ENCODE measurements around the gene NPHP4. TPM values are rescaled to one million over a fixed set of nuclear protein-coding genes. Genes with fewer than 3 reads are reported as not detected.

The NPHP4 gene
- polyA plus RNA-seq, 3 donors from 2014 or later: 0.59 to 1.4 (median 1.00) TPM

- Mint-ChIP-seq H3K9me3 (no peaks in the 10 kb centered on the region), H3K4me3 (no peak overlapping the region), H3K36me3 (peaks cover 0 to 10% (median 4%) of the 10 kb centered on the region in 3 donors), H3K27me3 (ENCODE audit: low read depth in 3 of 3) (peaks cover 0 to 2% (median 0%) of the 10 kb centered on the region in 3 donors), H3K27ac (no peak overlapping the region), H3K4me1 (peaks cover 0 to under 1% of the 10 kb centered on the region in 2 donors)
- DNase-seq: no peak
These were observed 71.1 kb downstream of the NPHP4 start for GRCh38 chr1:5921129-5921528.

- Mint-ChIP-seq H3K36me3 (peaks cover 0 to 10% (median 4%) of the 10 kb centered on the region in 3 donors), H3K4me1 (peaks cover 4 to 6% of the 10 kb centered on the region in 2 donors), H3K27me3 (ENCODE audit: low read depth in 3 of 3) (peaks cover 0 to 2% (median 0%) of the 10 kb centered on the region in 3 donors), H3K9me3 (no peaks in the 10 kb centered on the region), H3K4me3 (no peak overlapping the region), H3K27ac (no peak overlapping the region)
- no peak for DNase-seq
These were observed 72.0 kb downstream of the NPHP4 start for GRCh38 chr1:5920201-5920600.

DNA sequence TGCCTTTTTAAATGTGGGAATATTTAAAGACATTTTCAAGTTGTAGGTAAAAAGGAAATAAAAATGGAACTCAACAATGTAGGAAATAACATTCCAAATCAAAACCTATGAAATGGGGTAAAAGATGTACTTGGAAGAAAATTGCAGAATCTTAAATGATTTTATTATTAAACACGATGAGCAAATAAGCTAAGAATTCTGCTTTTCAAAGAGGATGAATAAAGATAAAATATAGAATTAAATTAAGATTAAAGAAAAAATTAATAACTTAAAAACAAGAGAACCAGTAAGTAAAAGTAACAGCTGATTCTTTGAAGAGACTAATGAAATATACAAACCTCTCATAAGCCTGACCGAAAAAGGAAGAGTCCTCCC lies 74.0 kb downstream of the NPHP4 start:
- H3K4me1 Mint-ChIP-seq: peaks cover 4 to 6% of the 10 kb centered on the region in 2 donors
- no peaks in the 10 kb centered on the region for H3K9me3 Mint-ChIP-seq
- no peak overlapping the region for H3K4me3 Mint-ChIP-seq
- peaks cover 0 to 4% (median 3%) of the 10 kb centered on the region in 3 donors for H3K36me3 Mint-ChIP-seq
- no peak for DNase-seq
- no peak overlapping the region for H3K27ac Mint-ChIP-seq
- H3K27me3 Mint-ChIP-seq (ENCODE audit: low read depth in 3 of 3): peaks cover 0 to 2% (median 0%) of the 10 kb centered on the region in 3 donors

DNA sequence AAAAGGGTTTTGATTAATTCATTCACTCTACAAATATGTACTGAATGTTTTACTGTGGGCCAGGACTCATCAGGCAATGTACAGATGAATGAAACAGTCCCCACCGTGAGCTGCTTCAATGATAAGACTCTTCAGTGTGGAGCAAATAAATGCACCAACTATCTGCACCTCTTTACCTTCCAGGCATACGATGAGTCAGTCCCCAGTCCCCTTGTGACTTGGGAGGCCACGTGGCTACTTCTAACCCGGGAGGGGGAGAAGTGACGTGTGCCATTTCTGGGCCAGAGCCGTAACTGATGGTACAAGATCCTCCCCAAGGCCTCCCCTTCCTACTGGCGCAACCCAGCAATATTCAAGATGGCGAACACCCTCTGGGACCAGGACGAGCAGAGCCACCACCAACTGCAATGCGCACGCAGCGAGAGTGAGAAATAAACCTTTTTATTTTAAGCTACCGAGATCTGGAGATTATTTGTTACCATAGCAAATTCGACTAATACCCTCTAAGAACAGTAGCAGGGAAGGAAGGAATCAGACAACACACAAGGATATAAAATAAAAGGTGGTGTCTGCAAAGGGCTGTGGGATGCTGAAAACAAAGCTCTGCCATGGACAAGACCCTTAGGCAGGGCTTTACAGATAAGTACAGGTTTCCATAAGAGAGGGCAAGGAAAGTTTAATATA lies 74.5 kb downstream of the NPHP4 start:
- Mint-ChIP-seq H3K4me1 (peaks cover 4 to 6% of the 10 kb centered on the region in 2 donors), H3K27ac (no peak overlapping the region), H3K36me3 (peaks cover 0 to 4% (median 0%) of the 10 kb centered on the region in 3 donors), H3K4me3 (no peak overlapping the region), H3K9me3 (no peaks in the 10 kb centered on the region), H3K27me3 (ENCODE audit: low read depth in 3 of 3) (peaks cover 0 to 2% (median 0%) of the 10 kb centered on the region in 3 donors)
- DNase-seq: no peak

DNA sequence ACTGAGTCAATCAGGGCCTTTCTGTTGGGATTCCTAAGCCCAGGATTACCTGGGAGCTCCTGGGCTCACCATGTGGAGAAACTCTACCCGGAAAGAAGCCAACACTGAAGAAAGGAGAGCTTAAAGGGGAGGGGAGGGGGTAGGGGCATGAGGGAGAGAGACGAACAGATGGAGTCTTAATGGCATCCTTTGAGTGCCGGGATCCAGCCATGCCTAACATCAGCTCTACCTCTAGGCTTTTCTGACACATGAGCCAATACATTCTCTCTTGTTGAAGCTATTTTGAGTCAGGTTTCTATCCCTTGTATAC lies 75.0 kb downstream of the NPHP4 start:
- Mint-ChIP-seq H3K9me3 (no peaks in the 10 kb centered on the region), H3K4me1 (peaks cover 4 to 6% of the 10 kb centered on the region in 2 donors), H3K36me3 (peaks cover 0 to 4% (median 0%) of the 10 kb centered on the region in 3 donors), H3K27me3 (ENCODE audit: low read depth in 3 of 3) (peaks cover 0 to 2% (median 0%) of the 10 kb centered on the region in 3 donors), H3K4me3 (no peak overlapping the region), H3K27ac (no peak overlapping the region)
- no peak for DNase-seq

GRCh38 chr1:5916572-5917280 lies 75.5 kb downstream of the NPHP4 start:
- H3K4me1 Mint-ChIP-seq: peaks cover 4 to 6% of the 10 kb centered on the region in 2 donors
- no peak overlapping the region for H3K27ac Mint-ChIP-seq
- H3K4me3 Mint-ChIP-seq: no peak overlapping the region

DNA sequence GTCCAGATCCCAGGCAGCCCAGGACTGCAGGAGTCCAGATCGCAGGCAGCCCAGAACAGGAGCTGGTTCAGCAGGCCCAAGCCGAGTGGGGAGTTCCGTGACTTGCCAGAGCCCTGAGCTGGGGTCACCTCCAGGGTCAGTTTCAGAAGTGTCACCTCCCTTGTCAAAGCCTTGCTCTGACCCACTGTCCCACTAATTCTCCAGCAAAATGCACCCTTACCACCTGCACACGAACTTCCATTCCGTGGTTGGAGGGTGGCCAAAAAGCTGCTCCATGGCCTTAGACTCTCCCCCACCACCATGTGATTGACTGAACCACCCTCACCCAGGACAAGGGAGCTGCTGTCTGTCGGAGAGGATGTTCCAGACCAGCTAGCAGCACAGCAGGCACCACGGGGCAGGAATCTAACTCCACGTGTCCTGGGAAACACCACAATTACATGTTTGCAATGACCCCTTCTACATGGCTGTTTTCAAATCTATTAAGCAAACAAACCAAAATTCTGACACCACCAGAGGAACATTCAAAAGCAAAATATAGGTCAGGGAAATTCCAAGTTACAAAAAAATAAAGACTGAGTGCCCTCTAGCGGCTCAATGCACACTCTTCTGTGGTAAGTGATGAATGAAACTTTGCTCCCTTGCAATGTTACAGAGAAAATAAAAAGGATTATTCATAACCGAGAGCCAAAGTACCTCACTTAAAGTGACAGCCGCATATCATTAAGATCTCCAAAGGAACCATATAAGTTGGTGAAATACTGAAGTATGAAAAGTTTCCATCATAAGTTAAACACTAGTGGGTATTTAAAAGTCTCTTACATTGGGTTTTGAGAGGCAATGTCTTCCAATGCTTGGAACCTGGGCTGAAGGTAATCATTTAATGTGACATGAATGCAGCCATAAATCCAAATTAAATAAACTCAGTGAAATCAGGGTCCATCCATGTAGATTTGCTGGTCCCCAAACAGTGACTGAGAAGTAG lies 76.3 kb downstream of the NPHP4 start:
- Mint-ChIP-seq H3K27me3 (ENCODE audit: low read depth in 3 of 3) (peaks cover 0 to 2% (median 0%) of the 10 kb centered on the region in 3 donors), H3K27ac (no peak overlapping the region), H3K4me3 (no peak overlapping the region), H3K36me3 (peaks cover 0 to 4% (median 0%) of the 10 kb centered on the region in 3 donors), H3K4me1 (peaks cover 4 to 6% of the 10 kb centered on the region in 2 donors), H3K9me3 (no peaks in the 10 kb centered on the region)
- DNase-seq: peak in 2 of 3 donors; percentile 4 to 7

More at GRCh38 chr1:5916572-5917280, 75.5 kb downstream of the NPHP4 start:
- H3K9me3 Mint-ChIP-seq: no peaks in the 10 kb centered on the region
- H3K36me3 Mint-ChIP-seq: peaks cover 0 to 4% (median 0%) of the 10 kb centered on the region in 3 donors
- H3K27me3 Mint-ChIP-seq (ENCODE audit: low read depth in 3 of 3): peaks cover 0 to 2% (median 0%) of the 10 kb centered on the region in 3 donors
- no peak for DNase-seq

DNA sequence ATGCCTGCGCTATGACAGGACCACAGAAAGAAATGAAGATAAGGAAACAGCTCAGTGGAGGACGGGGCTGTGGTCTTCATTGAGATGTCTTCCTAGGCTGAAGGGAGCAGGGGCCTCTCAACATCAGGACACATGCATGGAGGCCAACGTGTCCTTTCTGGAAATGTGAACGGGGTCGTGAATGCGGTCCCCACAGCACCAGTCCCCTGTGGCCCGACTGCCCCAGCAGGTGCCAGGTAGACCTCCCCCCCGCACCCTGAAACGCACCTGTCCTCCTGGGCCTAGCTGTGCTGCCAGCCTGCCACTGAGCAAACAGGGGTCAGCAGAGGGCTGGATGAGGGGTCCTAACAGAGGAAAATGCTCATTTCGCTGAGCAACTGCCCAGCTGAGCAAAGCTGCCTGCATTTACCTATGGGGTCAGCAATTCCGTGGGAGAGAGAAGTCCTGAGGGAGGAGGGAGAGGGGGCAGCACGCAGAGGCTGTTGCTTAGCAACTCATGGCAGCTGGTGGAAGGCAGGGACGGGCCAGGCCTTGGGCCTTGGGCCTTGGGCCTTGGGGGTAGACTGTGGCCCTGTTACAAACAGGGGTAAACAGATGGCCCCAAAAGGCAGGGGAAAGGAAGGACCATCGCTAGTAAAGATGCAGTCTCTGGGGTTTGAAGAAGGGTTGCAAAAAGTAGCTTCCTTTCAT lies 77.4 kb downstream of the NPHP4 start:
- no peak for DNase-seq
- H3K27me3 Mint-ChIP-seq (ENCODE audit: low read depth in 3 of 3): no peaks in the 10 kb centered on the region
- peak overlapping the region in 2 of 6 donors; percentile 51 to 57 for H3K27ac Mint-ChIP-seq
- peaks cover 4 to 6% of the 10 kb centered on the region in 2 donors for H3K4me1 Mint-ChIP-seq
- no peaks in the 10 kb centered on the region for H3K36me3 Mint-ChIP-seq
- H3K9me3 Mint-ChIP-seq: no peaks in the 10 kb centered on the region
- no peak overlapping the region for H3K4me3 Mint-ChIP-seq

DNA sequence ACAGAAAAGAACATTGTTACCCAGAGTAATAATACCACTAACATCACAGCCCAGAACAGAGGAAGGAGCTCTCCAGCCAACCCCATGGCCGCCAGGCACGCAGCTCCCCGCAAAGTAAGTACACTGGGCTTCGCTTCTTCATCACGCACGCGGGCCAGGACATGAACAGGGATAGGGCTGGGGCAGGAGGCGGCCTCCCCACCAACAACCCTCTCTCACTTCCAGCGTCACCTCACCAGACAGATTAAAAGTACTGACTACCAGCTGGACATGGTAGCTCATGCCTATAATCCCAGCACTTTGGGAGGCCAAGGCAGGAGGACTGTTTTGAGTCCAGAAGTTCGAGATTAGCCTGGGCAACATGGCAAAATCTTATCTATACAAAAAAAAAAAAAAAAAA lies 78.3 kb downstream of the NPHP4 start:
- peaks cover 4 to 6% of the 10 kb centered on the region in 2 donors for H3K4me1 Mint-ChIP-seq
- DNase-seq: no peak
- H3K4me3 Mint-ChIP-seq: no peak overlapping the region
- no peaks in the 10 kb centered on the region for H3K9me3 Mint-ChIP-seq
- no peaks in the 10 kb centered on the region for H3K36me3 Mint-ChIP-seq
- H3K27me3 Mint-ChIP-seq (ENCODE audit: low read depth in 3 of 3): no peaks in the 10 kb centered on the region
- no peak overlapping the region for H3K27ac Mint-ChIP-seq

DNA sequence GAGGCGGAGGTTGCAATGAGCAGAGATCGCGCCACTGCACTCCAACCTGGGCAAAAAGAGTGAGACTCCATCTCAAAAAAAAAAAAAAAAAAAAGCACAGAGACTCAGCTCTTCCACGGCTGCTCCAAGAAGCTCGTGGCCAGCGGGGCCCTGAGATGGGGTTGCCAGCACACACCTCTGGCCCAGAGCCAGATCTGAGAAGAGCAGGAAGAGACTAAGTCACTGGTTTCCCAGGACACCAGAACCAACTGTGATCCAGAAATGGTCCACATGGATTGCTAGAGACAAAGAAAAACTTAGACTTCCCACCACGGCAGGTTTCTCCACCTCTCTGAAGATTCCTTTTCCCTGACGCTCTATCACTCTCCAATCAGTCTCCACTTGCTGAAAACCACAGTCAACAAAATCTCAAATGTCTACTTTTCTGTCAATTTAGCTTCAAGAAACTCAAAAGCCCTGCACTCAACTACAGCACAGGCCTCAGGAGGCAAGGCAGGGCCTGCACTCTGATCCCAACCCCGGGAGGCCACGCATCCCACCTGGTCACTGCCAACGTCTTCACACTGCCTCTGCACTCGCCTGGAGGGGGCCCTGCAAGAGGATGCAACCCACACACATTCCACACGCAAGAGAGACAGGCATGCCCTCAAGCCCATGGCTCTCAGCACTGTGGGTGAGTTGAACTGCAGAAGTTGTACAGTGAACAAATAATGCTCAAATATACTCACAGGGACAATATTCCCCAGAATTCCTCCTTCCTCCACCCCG lies 79.0 kb downstream of the NPHP4 start:
- DNase-seq: no peak
- Mint-ChIP-seq H3K4me1 (peaks cover 4 to 6% of the 10 kb centered on the region in 2 donors), H3K4me3 (no peak overlapping the region), H3K36me3 (no peaks in the 10 kb centered on the region), H3K9me3 (no peaks in the 10 kb centered on the region), H3K27me3 (ENCODE audit: low read depth in 3 of 3) (no peaks in the 10 kb centered on the region), H3K27ac (no peak overlapping the region)

DNA sequence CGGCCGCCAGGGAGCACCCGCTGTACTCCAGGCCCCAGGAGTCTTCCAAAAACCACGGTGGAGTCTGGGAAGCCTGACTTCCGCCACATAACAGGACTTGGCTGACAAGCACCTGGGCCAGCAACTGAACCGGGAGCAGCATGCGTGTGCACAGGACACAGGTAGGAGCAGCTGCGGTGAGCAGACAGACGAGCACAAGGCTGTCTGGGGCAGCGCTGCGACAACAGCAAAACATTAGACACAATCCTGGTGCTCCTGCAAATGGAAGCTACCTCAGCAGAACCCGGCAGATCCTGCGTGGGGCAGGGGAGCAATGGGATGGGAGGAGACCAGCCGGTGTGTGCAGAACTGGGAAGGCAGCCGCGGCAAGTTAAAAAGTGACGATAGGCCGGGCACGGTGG lies 80.4 kb downstream of the NPHP4 start:
- H3K27me3 Mint-ChIP-seq (ENCODE audit: low read depth in 3 of 3): no peaks in the 10 kb centered on the region
- no peak for DNase-seq
- peaks cover 4 to 6% of the 10 kb centered on the region in 2 donors for H3K4me1 Mint-ChIP-seq
- no peaks in the 10 kb centered on the region for H3K9me3 Mint-ChIP-seq
- no peak overlapping the region for H3K27ac Mint-ChIP-seq
- H3K4me3 Mint-ChIP-seq: no peak overlapping the region
- no peaks in the 10 kb centered on the region for H3K36me3 Mint-ChIP-seq

GRCh38 chr1:5911157-5911556 lies 81.1 kb downstream of the NPHP4 start:
- H3K27me3 Mint-ChIP-seq (ENCODE audit: low read depth in 3 of 3): no peaks in the 10 kb centered on the region
- no peaks in the 10 kb centered on the region for H3K36me3 Mint-ChIP-seq
- no peak overlapping the region for H3K4me3 Mint-ChIP-seq
- H3K9me3 Mint-ChIP-seq: no peaks in the 10 kb centered on the region
- peaks cover 4 to 6% of the 10 kb centered on the region in 2 donors for H3K4me1 Mint-ChIP-seq
- no peak overlapping the region for H3K27ac Mint-ChIP-seq
- DNase-seq: no peak

DNA sequence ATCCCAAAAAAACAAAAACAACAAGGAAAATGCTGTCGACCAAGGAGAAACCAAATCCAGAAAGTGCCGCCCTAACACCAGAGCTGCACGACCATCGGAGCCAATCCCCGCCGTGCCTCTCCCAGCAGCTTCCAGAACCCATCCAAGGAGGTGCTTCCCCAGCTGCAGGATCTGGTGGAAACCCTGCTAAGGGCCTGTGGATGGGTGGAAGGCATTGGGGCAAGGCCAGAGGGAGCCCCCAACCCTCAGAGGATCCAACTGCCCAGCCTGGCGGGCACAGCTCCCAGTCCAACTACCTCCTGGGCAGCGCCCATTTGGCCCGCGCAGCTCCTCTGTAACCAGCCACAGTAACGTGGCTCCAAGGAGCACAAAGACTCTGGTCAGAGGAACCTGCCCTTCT lies 81.6 kb downstream of the NPHP4 start:
- Mint-ChIP-seq H3K27me3 (ENCODE audit: low read depth in 3 of 3) (no peaks in the 10 kb centered on the region), H3K36me3 (no peaks in the 10 kb centered on the region), H3K4me1 (peaks cover under 1% of the 10 kb centered on the region in 2 donors), H3K4me3 (no peak overlapping the region), H3K9me3 (no peaks in the 10 kb centered on the region), H3K27ac (no peak overlapping the region)
- no peak for DNase-seq

Data from immature natural killer cell (primary cell).